ENCODE results near the gene ZNF33A. TPM values are rescaled to one million over a fixed set of nuclear protein-coding genes. Genes with fewer than 3 reads are reported as not detected.

Gene ZNF33A
- total RNA-seq, 2 experiments from 2014 or later: 25.9 to 30.3 TPM

- Histone ChIP-seq H3K4me3 (ENCODE audit: low read length) (peak overlapping the region; percentile 94), H3K4me1 (ENCODE audit: insufficient read depth, low read length) (peaks cover 23% of the 10 kb centered on the region), H3K27me3 (ENCODE audit: control insufficient read depth in 1 of 2, insufficient read depth in 2 of 2, low read length in 2 of 2) (no peaks in the 10 kb centered on the region), H3K36me3 (ENCODE audit: insufficient read depth, low read length) (peaks cover 26% of the 10 kb centered on the region), H3K27ac (ENCODE audit: low read depth in 1 of 2, low read length in 2 of 2) (no peak overlapping the region), H3K9me3 (ENCODE audit: control insufficient read depth in 1 of 2, insufficient read depth in 1 of 2, low read length in 2 of 2) (no peaks in the 10 kb centered on the region)
- Mint-ChIP-seq H3K27ac (peak overlapping the region; percentile 95), H3K9me3 (peaks cover 5% of the 10 kb centered on the region), H3K4me3 (peak overlapping the region; percentile 90), H3K4me1 (ENCODE audit: low read depth) (peaks cover 40% of the 10 kb centered on the region), H3K27me3 (no peaks in the 10 kb centered on the region), H3K36me3 (ENCODE audit: low read depth) (peaks cover 51% of the 10 kb centered on the region)
- no peak for ATAC-seq (ENCODE audit: poor library complexity)
- intact Hi-C loops (cut with DNase I, micrococcal nuclease): loop anchor here (1.0 to 10.0 kb wide), 7 partner anchors 83 to 311 kb away; partner anchors contain the start of genes ZNF248 (in 2 of the 2), ZNF25 (in 2 of the 2) and ZNF33A (in 1 of the 2)
- ChIA-PET CTCF (interaction anchor here (0.7 to 2.9 kb wide), 2 partner anchors 20 to 118 kb away, joined by 3 to 31 read pairs; partner anchors contain the start of gene ZNF25), POLR2A (interaction anchor here (2.3 to 3.3 kb wide), 3 partner anchors 83 to 309 kb away, joined by 10 to 19 read pairs (median 15); partner anchors contain the start of genes ZNF25 and ZNF33A)
- DNase-seq: no peak
- no peak for TF ChIP-seq CTCF (IDR thresholded peaks at IDR 0.05)
These were observed 83.3 kb downstream of the ZNF33A start for GRCh38 chr10:38093816-38094157.

- H3K4me3 ChIP-seq (ENCODE audit: low read length): peak within 1 kb of the TSS; percentile 94
- H3K4me3 Mint-ChIP-seq: peak within 1 kb of the TSS; percentile 90
- H3K27ac ChIP-seq (ENCODE audit: low read depth in 1 of 2, low read length in 2 of 2): peak within 1 kb of the TSS; percentile 70 to 76
- POLR2A ChIA-PET: interaction anchor here (1.0 to 3.3 kb wide), 4 partner anchors 84 to 308 kb away, joined by 6 to 19 read pairs (median 12); partner anchors contain the start of genes ZNF25 and ZNF33A
- H3K36me3 Mint-ChIP-seq (ENCODE audit: low read depth): peaks cover 56% of the 10 kb centered on the region
- H3K9me3 Mint-ChIP-seq: peaks cover 5% of the 10 kb centered on the region
- H3K27me3 Mint-ChIP-seq: no peaks in the 10 kb centered on the region
- peak; percentile 74 to 96 (median 87) for DNase-seq
- no peak for TF ChIP-seq CTCF (IDR thresholded peaks at IDR 0.05)
- peak; percentile 96 for ATAC-seq (ENCODE audit: poor library complexity)
- H3K27me3 ChIP-seq (ENCODE audit: control insufficient read depth in 1 of 2, insufficient read depth in 2 of 2, low read length in 2 of 2): no peaks in the 10 kb centered on the region
- intact Hi-C loops (cut with DNase I, micrococcal nuclease): loop anchor here (1.0 to 10.0 kb wide), 7 partner anchors 84 to 310 kb away; partner anchors contain the start of genes ZNF248 (in 2 of the 2), ZNF25 (in 2 of the 2) and ZNF33A (in 1 of the 2)
- H3K36me3 ChIP-seq (ENCODE audit: insufficient read depth, low read length): peaks cover 32% of the 10 kb centered on the region
- H3K4me1 ChIP-seq (ENCODE audit: insufficient read depth, low read length): peaks cover 23% of the 10 kb centered on the region
- H3K4me1 Mint-ChIP-seq (ENCODE audit: low read depth): peaks cover 40% of the 10 kb centered on the region
- peak within 1 kb of the TSS; percentile 95 for H3K27ac Mint-ChIP-seq
- no peaks in the 10 kb centered on the region for H3K9me3 ChIP-seq (ENCODE audit: control insufficient read depth in 1 of 2, insufficient read depth in 1 of 2, low read length in 2 of 2)
- CTCF ChIA-PET: interaction anchor here (2.9 kb wide), 1 partner anchor 118 kb away, joined by 31 read pairs; the partner anchor contains the start of gene ZNF25
These were observed 83.9 kb downstream of the ZNF33A start, which contains the start of gene ZNF37A for GRCh38 chr10:38094158-38094926. ZNF37A (plus strand) TSS chr10:38094337; CDS start chr10:38096618, 2,281 bp downstream.

- H3K27ac Mint-ChIP-seq: peak overlapping the region; percentile 95
- peak overlapping the region; percentile 90 for H3K4me3 Mint-ChIP-seq
- peaks cover 39% of the 10 kb centered on the region for H3K36me3 ChIP-seq (ENCODE audit: insufficient read depth, low read length)
- peaks cover 23% of the 10 kb centered on the region for H3K4me1 ChIP-seq (ENCODE audit: insufficient read depth, low read length)
- CTCF ChIA-PET: interaction anchor here (2.9 kb wide), 1 partner anchor 119 kb away, joined by 31 read pairs; the partner anchor contains the start of gene ZNF25
- peaks cover 63% of the 10 kb centered on the region for H3K36me3 Mint-ChIP-seq (ENCODE audit: low read depth)
- peaks cover 40% of the 10 kb centered on the region for H3K4me1 Mint-ChIP-seq (ENCODE audit: low read depth)
- peaks cover 5% of the 10 kb centered on the region for H3K9me3 Mint-ChIP-seq
- TF ChIP-seq CTCF (IDR thresholded peaks at IDR 0.05): no peak
- peaks cover 0 to under 1% of the 10 kb centered on the region in 2 experiments for H3K9me3 ChIP-seq (ENCODE audit: control insufficient read depth in 1 of 2, insufficient read depth in 1 of 2, low read length in 2 of 2)
- peak overlapping the region in 1 of 2 donors; percentile 76 for H3K27ac ChIP-seq (ENCODE audit: low read depth in 1 of 2, low read length in 2 of 2)
- DNase-seq: peak in 2 of 14 experiments; percentile 6 to 8
- peak overlapping the region; percentile 94 for H3K4me3 ChIP-seq (ENCODE audit: low read length)
- H3K27me3 Mint-ChIP-seq: no peaks in the 10 kb centered on the region
- POLR2A ChIA-PET: interaction anchor here (1.0 to 3.3 kb wide), 3 partner anchors 85 to 307 kb away, joined by 6 to 19 read pairs (median 10); partner anchors contain the start of genes ZNF25 and ZNF33A
- intact Hi-C loops (cut with DNase I, micrococcal nuclease): loop anchor here (1.0 to 10.0 kb wide), 7 partner anchors 85 to 310 kb away; partner anchors contain the start of genes ZNF248 (in 2 of the 2), ZNF25 (in 2 of the 2) and ZNF33A (in 1 of the 2)
- H3K27me3 ChIP-seq (ENCODE audit: control insufficient read depth in 1 of 2, insufficient read depth in 2 of 2, low read length in 2 of 2): no peaks in the 10 kb centered on the region
- no peak for ATAC-seq (ENCODE audit: poor library complexity)
These were observed 84.6 kb downstream of the ZNF33A start for GRCh38 chr10:38094927-38095574.

All from CD4-positive, alpha-beta T cell (primary cell).